Measurements from ENCODE around the gene CPB2. TPM values are rescaled to one million over a fixed set of nuclear protein-coding genes. Genes with fewer than 3 reads are reported as not detected.

The CPB2 gene
- total and polyA plus RNA-seq, 10 donors: not detected

DNA sequence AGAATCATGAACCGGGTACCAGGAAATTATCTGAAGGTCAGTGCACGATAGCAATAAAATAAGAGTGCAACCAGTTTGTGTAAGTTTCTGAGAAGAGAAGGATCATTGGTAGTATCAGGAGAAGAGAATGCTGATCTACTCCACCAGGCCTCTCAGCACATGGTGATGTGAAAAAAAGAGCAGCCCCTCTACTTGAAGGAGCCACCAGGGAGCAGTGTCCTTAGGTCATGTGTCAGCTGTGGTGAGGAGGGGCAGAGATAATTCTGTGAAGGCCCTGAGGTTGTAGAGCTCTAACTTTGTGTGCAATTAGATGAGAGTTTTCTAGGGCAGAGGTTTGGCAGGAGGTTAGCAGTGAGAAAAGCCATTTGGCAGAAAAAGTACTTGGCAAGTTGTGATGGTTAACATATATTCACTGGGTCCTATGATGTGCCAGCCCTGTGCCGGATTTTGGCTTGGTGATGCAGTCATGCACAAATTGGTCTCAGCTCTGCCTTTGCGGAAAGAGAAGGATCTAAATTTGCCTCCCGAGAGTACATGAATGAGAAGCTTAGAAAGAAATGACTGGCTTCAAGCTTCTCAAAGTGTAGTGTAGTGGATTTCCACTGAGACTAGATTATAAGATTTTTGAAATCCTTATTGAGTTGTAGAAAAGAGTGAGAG, 33.1 kb downstream of the CPB2 start:
- DNase-seq: no peak
- H3K9me3 ChIP-seq: no peaks in the 10 kb centered on the region
- intact Hi-C loops (cut with DNase I; ENCODE audit: low total_unique reads): no loop called here
- no peak for TF ChIP-seq CTCF (IDR thresholded peaks at IDR 0.05 in 8 of 11, conservative IDR thresholded peaks at IDR 0.05 in 3 of 11)
- TF ChIP-seq POLR2AphosphoS5 (IDR thresholded peaks at IDR 0.05): no peak
- no peak for TF ChIP-seq POLR2A (IDR thresholded peaks at IDR 0.05)
- no peak overlapping the region for H3K27ac ChIP-seq
- no peaks in the 10 kb centered on the region for H3K27me3 ChIP-seq (replicated peaks in 1 of 7)
- no peak overlapping the region for H3K4me3 ChIP-seq
- 77 to 90% (median 81%) methylated on average over 5 of the region's 5 CpGs for WGBS, 5 donors
- H3K4me1 ChIP-seq: no peaks in the 10 kb centered on the region
- H3K36me3 ChIP-seq: no peaks in the 10 kb centered on the region

DNA sequence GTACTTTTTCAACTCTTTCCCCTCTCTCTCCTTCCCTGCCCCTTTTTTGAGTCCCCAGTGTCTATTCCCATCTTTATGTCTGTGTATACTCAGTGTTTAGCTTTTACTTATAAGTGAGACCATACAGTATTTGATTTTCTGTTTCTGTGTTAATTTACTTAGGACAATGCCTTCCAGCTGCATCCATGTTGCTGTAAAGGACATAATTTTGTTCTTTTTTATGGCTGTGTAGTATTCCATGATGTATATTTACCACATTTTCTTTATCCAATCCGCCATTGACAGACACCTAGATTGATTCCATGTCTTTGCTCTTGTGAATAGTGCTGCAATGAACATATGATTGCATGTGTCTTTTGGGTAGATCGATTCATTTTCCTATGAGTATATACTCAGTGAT, 41.5 kb downstream of the CPB2 start:
- intact Hi-C loops (cut with DNase I; ENCODE audit: low total_unique reads): no loop called here
- H3K9me3 ChIP-seq: peaks cover 0 to 3% (median 0%) of the 10 kb centered on the region in 8 donors
- H3K27me3 ChIP-seq (replicated peaks in 1 of 7): no peaks in the 10 kb centered on the region
- WGBS, 5 donors: 83 to 97% (median 96%) methylated on average over 2 of the region's 2 CpGs
- no peaks in the 10 kb centered on the region for H3K36me3 ChIP-seq
- TF ChIP-seq POLR2A (IDR thresholded peaks at IDR 0.05) (no peak), CTCF (IDR thresholded peaks at IDR 0.05 in 8 of 11, conservative IDR thresholded peaks at IDR 0.05 in 3 of 11) (no peak), POLR2AphosphoS5 (IDR thresholded peaks at IDR 0.05) (no peak)
- DNase-seq: no peak
- H3K27ac ChIP-seq: no peak overlapping the region
- no peaks in the 10 kb centered on the region for H3K4me1 ChIP-seq
- no peak overlapping the region for H3K4me3 ChIP-seq

GRCh38 chr13:46062185-46062584, 42.6 kb downstream of the CPB2 start:
- Histone ChIP-seq H3K27me3 (replicated peaks in 1 of 7) (no peaks in the 10 kb centered on the region), H3K27ac (no peak overlapping the region), H3K4me1 (no peaks in the 10 kb centered on the region), H3K9me3 (peaks cover 0 to 3% (median 0%) of the 10 kb centered on the region in 8 donors), H3K4me3 (no peak overlapping the region), H3K36me3 (no peaks in the 10 kb centered on the region)
- intact Hi-C loops (cut with DNase I; ENCODE audit: low total_unique reads): no loop called here
- TF ChIP-seq POLR2AphosphoS5 (IDR thresholded peaks at IDR 0.05): no peak
- TF ChIP-seq POLR2A (IDR thresholded peaks at IDR 0.05): no peak
- no peak for TF ChIP-seq CTCF (IDR thresholded peaks at IDR 0.05 in 8 of 11, conservative IDR thresholded peaks at IDR 0.05 in 3 of 11)
- WGBS, 5 donors: 76 to 86% (median 84%) methylated on average over 5 of the region's 5 CpGs
- no peak for DNase-seq

DNA sequence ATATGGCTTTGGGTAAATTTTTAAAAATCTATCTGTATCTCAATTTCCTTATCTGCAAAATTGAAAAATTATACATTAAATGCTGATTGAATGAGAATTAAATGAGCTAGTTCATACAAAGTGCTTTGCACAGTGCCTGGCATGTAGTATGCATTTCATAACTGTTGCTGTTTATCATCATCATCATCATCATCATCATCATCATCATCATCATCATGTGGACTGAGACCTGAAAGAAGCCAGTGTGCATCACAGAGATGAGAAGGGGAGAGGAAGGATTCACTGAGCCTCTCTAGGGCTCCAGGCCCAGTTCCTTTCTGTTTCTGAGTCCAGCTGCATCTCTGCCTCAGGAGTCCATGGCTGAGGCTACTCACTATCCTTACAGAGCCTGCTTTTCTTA, 45.4 kb downstream of the CPB2 start:
- Histone ChIP-seq H3K4me1 (no peaks in the 10 kb centered on the region), H3K27me3 (replicated peaks in 1 of 7) (no peaks in the 10 kb centered on the region), H3K27ac (no peak overlapping the region), H3K4me3 (no peak overlapping the region), H3K36me3 (no peaks in the 10 kb centered on the region), H3K9me3 (peaks cover 0 to 3% (median 0%) of the 10 kb centered on the region in 8 donors)
- no peak for DNase-seq
- intact Hi-C loops (cut with DNase I; ENCODE audit: low total_unique reads): no loop called here
- TF ChIP-seq CTCF (IDR thresholded peaks at IDR 0.05 in 8 of 11, conservative IDR thresholded peaks at IDR 0.05 in 3 of 11) (no peak), POLR2A (IDR thresholded peaks at IDR 0.05) (no peak), POLR2AphosphoS5 (IDR thresholded peaks at IDR 0.05) (no peak)
